ENCODE results near the gene ATOSA.

Gene ATOSA, protein sequence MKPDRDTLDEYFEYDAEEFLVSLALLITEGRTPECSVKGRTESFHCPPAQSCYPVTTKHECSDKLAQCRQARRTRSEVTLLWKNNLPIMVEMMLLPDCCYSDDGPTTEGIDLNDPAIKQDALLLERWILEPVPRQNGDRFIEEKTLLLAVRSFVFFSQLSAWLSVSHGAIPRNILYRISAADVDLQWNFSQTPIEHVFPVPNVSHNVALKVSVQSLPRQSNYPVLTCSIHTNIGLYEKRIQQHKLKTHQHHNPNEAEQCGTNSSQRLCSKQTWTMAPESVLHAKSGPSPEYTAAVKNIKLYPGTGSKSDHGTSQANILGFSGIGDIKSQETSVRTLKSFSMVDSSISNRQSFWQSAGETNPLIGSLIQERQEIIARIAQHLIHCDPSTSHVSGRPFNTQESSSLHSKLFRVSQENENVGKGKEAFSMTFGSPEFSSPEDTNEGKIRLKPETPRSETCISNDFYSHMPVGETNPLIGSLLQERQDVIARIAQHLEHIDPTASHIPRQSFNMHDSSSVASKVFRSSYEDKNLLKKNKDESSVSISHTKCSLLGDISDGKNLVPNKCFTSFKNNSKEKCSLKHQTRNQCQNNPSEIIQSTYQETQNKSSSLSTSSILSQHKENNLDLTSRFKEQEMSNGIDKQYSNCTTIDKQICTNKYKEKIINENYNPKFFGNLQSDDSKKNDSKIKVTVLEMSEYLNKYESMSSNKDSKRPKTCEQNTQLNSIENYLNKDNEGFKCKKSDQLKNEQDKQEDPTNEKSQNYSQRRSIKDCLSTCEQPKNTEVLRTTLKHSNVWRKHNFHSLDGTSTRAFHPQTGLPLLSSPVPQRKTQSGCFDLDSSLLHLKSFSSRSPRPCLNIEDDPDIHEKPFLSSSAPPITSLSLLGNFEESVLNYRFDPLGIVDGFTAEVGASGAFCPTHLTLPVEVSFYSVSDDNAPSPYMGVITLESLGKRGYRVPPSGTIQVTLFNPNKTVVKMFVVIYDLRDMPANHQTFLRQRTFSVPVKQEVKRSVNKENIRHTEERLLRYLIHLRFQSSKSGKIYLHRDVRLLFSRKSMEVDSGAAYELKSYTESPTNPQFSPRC

DNA sequence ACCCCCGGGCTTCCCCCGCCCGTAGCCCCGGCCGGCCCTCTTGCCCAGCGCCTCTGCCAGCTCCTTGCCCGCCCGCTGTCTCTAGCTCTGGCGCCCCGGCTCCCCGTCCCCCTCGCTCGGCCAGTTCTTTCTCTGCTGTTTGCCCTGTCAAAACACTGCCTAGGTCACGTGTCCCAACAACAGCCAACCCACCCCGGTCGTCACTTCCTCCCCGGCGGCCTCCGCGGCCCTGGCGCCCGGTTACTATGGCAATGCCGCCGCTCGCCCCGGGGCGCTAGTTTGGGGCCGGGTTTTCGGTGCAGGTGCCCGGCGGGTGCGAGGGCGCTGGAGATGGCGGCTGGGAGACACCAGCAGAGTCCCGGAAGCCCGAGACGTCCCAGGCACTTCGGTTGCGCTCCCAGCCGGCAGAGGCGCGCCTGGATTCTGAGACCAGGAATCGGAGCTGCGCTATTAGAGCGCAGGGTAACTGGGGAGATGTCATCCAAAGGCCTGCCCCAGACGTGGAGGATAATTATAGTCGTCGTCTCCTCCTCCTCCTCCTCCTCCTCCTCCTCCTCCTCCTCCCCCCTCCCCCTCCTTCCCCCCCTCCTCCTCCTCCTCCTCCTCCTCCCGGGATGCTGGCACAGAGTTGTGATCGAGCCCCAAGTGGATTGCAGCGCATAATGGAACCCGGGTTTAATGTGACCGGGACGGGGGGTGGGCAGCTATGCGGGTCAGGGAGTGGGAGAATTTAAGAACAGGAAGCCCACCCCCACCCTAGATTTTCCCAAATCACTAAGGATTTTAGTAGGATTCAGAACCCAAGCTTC, at the start of gene ATOSA:
Gene ATOSA (minus strand): TSS at position 157 of the 809 bp plus-strand sequence. CDS start 1,367 bp downstream, outside the sequence.
- peak; percentile 35 for DNase-seq

DNA sequence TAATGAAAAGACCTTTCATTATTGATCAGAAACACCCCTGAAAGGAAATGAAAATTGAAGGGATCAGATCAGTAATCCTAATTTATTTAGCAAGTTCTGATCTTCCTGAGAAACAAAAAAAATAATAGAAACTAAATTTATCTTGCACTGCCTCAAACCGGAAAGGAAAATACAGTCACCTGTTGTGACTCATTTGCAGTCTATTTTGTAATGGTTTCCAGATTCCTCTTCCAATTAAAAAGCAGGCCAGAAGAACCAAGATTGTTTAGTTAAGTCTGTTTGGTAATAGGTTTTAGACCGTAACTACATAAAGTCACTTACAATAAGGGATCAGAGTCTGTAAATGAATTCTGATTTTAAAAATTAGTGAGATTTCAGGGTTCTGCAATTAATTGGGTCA, 49.7 kb upstream of the ATOSA start:
- DNase-seq: no peak

DNA sequence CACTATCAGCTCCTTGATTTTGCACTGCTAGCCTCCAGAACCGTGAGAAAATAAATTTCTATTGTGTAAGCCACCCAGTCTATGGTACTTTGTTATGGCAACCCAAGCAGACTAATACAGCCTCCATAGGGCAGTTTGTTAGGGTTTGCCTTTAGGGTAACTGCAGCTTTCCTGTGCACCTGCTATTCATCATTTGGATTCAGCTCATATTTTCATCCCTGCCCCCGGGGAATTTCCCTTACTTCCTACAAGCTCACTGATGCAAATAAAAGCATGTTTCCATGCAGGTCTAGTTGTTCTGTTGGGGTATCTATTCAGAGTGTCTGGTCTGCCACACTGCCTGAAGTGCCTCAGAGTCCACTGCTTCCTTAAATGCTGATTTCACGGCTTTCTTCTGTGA, 48.6 kb upstream of the ATOSA start:
- DNase-seq: no peak

DNA sequence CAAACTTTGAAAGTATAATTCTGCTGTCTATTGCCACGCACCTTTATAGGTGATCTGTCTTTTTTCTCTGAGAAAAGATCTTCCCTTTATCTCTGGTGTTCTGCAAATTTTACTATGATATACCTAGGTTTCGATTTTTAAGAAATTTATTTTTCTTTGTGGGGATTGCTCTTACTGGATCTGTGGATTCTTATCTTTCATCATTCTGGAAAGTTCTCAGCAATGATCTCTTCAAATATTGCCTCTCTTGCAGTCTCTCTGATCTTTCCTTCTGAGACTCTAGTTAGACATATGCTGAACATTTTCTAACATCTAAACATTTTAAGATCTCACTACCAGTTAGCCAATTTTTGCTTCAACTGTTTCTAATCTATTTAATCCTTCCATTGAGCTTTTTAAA, 47.0 kb upstream of the ATOSA start:
- DNase-seq: no peak

DNA sequence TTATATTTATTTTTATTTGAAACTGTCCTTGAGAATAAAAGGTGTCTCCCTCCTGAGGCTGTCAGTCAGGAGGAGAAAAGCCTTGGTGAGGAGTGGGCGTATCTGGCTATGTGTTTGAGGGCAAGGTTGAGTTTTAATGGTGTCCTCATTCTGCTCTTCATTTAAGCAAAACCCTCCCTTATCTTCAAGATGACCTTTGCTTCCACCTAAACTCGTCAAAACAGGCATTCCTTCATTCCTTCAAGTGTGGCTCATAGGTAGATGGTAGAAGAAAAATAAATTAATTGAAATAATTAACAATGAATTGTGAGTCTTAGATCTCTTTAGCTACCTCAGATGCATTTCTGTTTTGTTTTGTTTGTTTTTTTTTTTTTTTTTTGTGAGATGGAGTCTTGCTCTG, 39.4 kb upstream of the ATOSA start:
- no peak for DNase-seq

DNA sequence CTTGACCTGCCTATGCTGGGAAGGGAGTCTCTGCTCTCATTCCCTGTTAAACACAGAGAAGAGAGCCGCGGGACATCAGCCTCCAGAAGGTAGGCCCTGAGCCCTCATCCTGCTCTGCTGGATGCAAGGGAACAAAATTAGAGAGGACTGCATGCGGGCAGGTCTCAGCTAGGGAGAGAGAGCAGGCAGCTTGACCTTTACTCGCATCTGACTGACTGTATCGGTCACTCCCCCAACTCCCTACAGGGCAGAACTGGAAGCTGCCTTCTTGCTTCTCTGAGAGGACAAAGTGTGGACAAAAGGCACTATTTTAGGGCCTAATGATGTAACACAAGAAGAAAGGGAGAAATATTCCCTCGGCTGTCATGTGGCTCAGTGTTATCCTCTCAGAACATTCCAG, 38.7 kb upstream of the ATOSA start:
- DNase-seq: no peak

DNA sequence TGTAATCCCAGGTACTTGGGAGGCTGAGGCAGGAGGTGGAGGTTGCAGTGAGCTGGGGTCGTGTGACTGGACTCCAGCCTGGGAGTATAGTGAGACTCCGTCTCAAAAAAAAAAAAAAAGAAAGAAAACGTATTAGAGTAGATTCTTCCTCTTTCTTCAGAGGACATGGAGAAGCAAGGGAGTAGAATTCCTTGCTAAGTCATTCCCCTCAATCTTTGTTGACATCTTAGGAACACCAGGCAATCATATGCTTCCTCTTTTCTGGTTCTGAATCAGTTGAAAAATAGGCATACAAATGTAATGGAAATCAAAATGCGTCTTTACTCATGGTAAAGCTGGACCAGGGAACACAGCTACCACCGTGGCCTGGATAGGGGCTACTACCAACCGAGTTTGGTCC, 38.3 kb upstream of the ATOSA start:
- DNase-seq: no peak

DNA sequence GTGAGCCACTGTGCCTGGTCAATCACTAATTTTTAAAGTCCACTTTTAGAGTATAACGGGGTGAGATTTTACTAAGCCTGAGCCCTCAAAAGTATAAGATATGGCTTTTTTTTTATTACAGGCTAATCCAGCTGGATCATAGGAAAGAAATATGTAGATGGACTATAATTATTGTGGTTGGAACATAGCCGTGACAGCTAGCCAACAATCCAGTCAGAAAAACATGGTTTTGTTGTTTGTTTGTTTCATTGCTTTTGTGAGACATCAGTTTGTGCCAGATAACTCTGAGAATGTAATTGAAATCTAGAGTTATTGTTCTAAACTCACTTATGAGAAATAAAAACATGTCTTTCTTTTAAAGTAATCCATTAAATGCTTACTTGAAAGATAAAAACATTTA, 37.3 kb upstream of the ATOSA start:
- no peak for DNase-seq

DNA sequence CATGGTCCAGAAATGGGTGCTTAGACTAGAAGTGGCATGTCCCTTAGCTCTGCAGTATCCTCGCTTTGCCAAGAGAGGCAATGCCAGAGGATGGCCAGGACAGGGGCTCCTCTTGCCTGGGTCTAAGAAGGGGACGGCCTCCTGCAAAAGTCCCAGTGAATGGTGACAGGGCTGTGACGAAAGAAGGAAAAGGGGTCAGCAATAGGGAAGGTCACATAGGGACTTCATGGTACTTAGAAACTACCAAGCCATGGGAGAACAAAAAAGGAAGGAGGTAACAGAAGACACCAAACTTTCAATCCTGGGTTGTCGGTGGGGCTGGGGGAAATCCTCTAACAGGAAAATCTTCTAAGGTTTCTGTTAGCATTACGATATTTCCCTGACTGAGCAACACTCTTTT, 36.2 kb upstream of the ATOSA start:
- DNase-seq: no peak

DNA sequence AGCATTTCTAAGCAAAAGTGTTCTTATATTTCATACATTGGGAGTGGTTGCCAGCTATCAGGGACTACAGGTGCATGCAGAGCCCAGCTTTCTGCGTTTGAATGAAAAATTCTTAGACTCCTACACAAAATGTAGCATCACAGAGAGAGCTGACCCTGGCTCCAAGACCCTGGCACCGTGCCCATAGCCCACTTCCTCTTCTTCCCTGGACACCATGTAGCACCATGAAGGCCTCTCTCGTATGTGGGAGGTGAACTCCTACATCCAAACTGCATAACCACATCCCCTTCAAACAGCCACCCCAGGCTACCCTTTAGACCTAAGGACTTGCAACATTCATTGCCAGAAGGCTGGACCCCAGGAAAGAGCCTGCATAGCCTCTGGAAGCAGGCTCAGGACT, 35.8 kb upstream of the ATOSA start:
- no peak for DNase-seq

DNA sequence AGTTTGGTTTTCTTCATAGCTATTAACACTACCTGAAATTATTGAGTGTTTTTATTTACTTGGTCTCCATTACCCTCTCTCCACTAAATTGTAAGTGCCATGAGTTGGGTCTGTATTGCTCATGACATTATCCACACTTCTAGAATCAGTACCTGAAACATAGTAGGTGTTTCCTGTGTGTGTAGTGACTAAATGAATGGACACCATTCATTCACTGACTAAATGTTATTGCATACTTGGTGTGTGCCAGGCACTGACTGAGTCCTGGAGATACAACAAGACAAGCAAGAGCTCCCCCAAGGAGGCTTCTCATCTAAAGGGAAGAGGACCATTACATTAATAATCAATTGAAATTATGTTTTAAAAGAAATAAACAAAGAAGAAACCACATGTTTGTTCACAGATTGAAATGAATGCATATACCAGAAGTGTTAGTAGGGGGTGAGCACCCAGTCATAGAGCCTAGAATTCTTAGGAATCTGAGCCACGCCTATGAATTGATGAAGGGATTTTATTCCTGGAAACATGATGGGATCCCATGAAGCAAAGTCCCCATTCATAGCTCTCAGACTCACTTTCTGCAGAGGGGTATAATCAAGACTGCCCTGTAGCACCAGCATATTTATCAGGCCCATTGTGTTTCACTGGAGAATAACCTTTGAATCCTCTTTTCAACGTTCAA, 31.7 kb upstream of the ATOSA start:
- DNase-seq: no peak

DNA sequence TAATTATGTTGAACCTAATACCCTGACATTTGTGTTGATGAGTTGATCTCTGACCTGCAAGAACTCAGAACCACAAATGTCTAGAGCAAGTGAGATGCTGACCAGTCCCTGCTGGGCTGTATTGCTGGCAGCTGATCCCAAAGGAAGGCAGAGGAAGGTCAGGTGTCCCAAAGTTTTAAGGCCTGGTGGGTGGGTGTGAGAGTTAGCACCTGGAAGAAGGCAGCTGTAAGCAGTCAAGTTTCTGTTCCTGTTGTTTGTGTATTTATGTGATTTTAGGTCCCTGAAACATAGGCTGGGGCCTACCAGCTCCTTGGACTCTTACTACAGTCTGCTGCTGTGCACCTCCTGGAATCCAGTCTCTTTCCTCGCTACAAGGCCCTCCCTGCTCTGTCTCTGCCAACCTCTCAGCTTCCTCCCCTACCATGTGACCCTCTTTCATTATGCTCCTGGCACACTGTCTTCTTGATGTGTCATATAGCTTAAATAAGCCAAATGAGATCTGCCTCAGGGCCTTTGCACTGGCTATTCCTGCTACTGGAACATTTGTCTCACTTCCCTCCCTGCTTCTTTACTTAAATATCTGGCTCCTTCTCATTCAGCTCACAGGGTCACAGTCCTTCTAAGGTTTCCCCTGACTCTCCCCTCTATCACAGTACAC, 31.0 kb upstream of the ATOSA start:
- DNase-seq: no peak

DNA sequence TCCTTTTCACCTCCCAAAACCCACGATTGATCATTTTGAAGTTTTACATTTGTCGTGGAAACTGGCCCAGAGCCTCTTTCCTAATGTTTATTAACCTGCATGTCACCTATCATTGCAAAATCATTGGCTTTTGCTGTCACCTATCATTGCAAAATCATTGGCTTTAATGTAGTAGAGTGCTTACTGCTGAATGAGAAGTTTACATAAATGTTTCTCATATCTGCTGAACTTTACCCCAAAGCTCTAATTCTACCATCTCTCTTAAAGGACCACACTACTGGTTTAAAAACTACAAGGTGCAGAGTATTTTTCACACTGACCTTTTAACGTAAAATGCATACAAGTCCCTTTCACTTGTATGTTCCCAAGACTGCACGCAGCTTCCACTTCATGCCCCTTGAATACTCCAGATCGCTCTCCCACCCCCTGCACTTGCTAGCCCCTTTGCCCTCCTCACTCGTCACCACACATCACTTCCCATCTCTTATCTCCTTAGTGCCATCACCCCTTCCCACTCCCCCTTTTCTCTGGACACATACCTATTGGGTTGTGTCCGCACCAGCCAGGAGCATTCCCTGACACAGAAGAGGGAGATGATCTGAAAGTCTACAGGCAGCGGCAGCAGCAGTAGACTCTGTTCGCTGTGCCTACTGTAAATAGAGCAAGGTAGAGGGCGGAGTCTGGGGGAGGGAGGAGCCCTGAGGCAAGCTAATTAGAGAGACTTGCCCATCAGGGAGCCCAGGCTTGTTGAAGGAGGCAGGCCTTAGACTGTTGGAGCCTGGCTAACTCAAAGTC, 30.2 kb upstream of the ATOSA start:
- DNase-seq: no peak

DNA sequence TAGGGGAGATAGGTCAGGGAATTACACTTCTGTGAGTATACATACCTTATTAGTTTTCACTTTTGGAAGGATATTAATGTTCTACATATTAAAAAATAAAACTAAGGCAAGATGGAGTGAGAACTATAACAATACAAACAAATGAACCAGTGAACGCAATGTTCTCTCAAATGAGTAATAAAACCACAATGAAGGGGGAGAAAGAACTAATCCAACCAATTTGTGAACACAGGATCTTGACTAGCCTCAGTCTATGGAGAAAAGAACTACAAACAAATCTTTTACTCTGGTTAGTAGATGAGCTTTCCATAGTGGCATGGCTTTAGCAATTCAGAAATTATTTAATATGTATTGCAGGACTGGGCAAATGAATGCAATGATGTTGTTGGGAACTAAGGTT, 26.9 kb upstream of the ATOSA start:
- no peak for DNase-seq

DNA sequence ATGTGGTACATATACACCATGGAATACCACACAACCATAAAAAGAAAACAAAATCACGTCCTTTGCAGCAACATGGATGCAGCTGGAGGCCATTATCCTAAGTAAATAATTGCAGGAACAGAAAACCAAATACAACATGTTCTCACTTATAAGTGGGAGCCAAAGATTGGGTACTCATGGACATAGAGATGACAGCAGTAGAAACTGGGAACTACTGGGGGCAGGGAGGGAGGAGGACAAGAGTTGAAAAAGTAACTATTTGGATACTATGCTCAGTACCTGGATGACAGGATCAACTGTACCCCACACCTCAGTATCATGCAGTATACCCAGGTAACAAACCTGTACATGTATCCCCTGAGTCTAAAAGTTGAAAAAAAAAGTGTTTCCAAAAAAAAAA, 23.2 kb upstream of the ATOSA start:
- no peak for DNase-seq

DNA sequence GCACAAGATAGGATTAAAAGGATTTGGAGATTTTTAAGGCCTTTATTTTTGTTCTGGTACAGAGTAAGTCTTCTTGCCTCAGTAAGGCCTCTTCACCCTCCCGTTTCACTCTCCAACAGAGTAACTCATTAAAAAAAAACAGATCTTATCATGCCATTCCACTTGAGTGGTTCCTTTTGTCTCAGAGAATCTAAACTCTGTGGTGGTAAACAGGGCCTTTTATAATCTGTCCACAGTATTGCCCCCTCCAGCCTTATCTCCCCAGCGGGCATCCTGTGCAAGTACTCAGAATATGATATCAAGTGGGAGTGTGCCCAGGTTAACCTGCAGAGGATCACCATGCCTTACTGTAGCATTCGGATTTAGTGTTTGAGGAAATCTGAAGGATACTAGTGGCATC, 20.3 kb upstream of the ATOSA start:
- DNase-seq: no peak

DNA sequence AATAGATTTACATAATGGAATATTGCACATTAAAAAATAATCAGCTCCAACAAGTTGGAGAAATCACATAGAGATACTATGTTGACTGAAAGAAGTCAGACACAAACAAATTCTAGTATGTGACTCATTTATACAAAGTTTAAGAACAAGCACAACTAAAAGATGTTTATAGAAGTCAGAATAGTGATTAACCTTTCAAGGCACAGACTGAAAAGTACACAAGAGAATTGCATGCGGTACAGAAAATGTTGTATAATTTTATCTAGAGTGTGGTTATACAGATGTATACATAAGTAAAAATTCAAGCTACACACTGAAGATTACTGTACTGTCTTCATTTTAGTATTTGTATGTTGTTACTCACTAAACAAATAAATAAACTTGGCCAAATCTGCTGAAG, 19.3 kb upstream of the ATOSA start:
- no peak for DNase-seq

DNA sequence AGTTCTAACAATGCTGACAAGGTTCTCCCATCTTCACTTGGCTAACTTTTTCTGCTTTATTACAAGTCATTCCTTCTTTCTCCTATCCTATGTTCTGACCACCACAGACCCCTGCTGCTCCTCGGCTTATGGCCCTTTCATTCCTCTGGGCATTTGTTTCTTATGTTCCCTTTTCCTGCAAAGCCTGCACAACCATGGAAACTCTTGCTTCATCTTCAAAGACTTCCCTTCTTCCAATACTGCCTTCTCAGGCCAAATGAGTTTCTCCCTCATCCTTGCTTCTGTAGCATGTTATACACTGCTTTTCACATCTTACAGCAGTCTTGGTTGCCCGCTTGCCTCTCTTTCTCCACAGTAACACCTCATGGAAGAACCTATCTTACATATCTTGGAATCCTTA, 17.9 kb upstream of the ATOSA start:
- DNase-seq: no peak

DNA sequence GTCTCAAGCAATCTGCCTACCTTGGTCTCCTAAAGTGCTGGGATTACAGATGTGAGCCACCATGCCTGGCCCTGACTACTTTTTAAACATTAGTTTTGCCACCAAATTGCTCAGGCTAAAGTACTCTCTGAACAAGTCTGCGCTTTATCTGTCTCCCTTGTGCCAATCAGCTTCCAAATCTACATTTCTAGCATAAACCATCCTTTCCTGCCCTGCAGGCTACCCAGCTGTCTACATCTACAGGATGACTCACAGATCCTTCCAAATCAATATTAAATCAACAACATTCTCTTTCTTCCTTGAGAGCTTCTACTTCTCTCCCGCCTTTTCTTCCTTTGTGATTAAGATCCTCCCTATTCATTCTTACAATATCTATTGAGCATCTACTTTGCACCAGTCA, 16.0 kb upstream of the ATOSA start:
- DNase-seq: no peak

DNA sequence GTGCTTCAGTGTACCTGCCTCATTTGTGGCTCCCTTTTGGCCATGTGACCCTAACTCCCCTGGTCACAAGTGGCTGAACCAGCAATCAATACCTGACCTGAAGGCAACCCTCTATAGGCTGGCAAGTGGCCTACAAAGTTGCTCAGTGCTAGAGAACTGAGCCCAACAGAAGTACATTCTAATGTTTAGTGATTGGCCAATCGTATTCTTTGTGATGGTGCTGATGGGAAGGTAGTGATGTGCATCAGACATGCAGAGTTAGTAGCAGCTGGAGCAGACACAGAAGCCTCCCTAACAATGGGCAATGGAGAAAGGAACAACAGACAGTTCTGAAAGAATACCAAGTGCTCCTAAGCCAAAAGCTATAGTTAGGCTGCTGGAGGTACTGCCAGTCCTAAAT, 10.4 kb upstream of the ATOSA start:
- DNase-seq: no peak

DNA sequence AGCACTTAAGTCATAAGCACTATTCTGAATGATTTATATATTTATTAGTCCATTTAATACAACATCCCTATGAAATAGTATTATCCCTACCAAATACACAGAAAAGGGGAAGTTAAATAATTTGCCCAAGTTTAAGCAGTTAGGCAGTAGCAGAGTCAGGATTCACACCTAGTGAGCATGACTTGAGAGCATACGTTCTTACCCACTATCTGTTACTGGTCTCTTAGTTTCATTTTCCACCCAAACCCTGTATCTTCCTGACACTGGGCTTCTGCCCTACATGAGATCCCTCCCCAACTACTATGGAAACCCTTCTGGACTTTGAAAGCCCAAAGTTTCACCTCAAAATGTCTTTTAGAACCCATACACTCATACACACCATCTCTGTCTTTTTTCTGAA, 4.4 kb upstream of the ATOSA start:
- no peak for DNase-seq
